Tibial artery (tissue), 4 donors: Measurements from ENCODE around the gene CCDC69.
"Not testable (repeated sequence)": the region's sequence is repeated elsewhere in the genome, so short reads cannot be mapped to it uniquely, and the experiment has no call there.

ENCODE experiments used
- DNase-seq, 2 donors: peaks; one replicate each; pipeline ENCODE4 v3.0.0-alpha.2; 2019
- H3K27ac ChIP-seq, 2 donors: fragments of 200-600 bp; sonication (generic) in 1 of 2; 1 replicate in 1 of 2; 2 replicates in 1 of 2; pipeline ENCODE4 v1.5.1; 2018 to 2019; ENCODE audit warnings: mild to moderate bottlenecking in 1 of 2
- H3K27me3 ChIP-seq, 2 donors: fragments of 200-600 bp; sonication (generic) in 1 of 2; one replicate each; pipeline versions ENCODE4 v1.5.1 to v1.6.0; 2016 to 2019
- H3K36me3 ChIP-seq, 3 donors: fragments of 200-600 bp; sonication (generic) in 2 of 3; one replicate each; pipeline ENCODE4 v1.5.1; 2016 to 2019; ENCODE audit warnings: mild to moderate bottlenecking in 2 of 3
- H3K4me1 ChIP-seq, 4 donors: fragments of 200-600 bp; sonication (generic) in 2 of 4; 1 replicate in 3 of 4; 2 replicates in 1 of 4; pipeline ENCODE4 v1.5.1; 2016 to 2019
- H3K4me3 ChIP-seq, 2 donors: fragments of 200-600 bp; sonication (generic) in 1 of 2; 1 replicate in 1 of 2; 2 replicates in 1 of 2; pipeline ENCODE4 v1.5.1; 2018 to 2019; ENCODE audit warnings: mild to moderate bottlenecking in 2 of 2
- H3K9me3 ChIP-seq, 3 donors: fragments of 200-600 bp; sonication (generic) in 1 of 3; one replicate each; pipeline ENCODE4 v1.5.1; 2016 to 2019
- CTCF ChIP-seq, 2 experiments: fragments of 200-600 bp in 1 of 2; fragments of 450-650 bp in 1 of 2; IDR thresholded peaks; one replicate each; pipeline ENCODE4 v1.5.1; 2017 to 2019; ENCODE audit warnings: antibody characterized with exemption in 2 of 2, mild to moderate bottlenecking in 1 of 2, moderate library complexity in 1 of 2
- intact Hi-C: fragments of 100-400 bp; cut with DNase I; formaldehyde crosslinking; loops from one replicate; pipeline ENCODE4 v1.15.0; 2023; ENCODE audit warnings: low total_unique reads

Gene CCDC69

GRCh38 chr5:151255621-151256286 is 31.9 kb upstream of the CCDC69 start:
- H3K27ac ChIP-seq: no peak overlapping the region
- H3K36me3 ChIP-seq: peaks cover 5 to 11% (median 9%) of the 10 kb centered on the region in 3 donors
- no peaks in the 10 kb centered on the region for H3K27me3 ChIP-seq
- H3K9me3 ChIP-seq: no peaks in the 10 kb centered on the region
- H3K4me3 ChIP-seq: no peak overlapping the region
- DNase-seq: no peak
- intact Hi-C loops: no loop called here
- TF ChIP-seq CTCF (IDR thresholded peaks at IDR 0.05): no peak
- peaks cover 0 to 25% (median 15%) of the 10 kb centered on the region in 4 donors for H3K4me1 ChIP-seq

GRCh38 chr5:151254990-151255389 is 31.1 kb upstream of the CCDC69 start:
- H3K4me1 ChIP-seq: peaks cover 0 to 25% (median 15%) of the 10 kb centered on the region in 4 donors
- DNase-seq, H3K4me3 ChIP-seq, H3K9me3 ChIP-seq, intact Hi-C loops, H3K27ac ChIP-seq, H3K36me3 ChIP-seq, H3K27me3 ChIP-seq: not testable (repeated sequence)

- intact Hi-C loops: no loop called here
Measured at GRCh38 chr5:151254556-151254955, 30.7 kb upstream of the CCDC69 start.

GRCh38 chr5:151253605-151253950 is 29.7 kb upstream of the CCDC69 start:
- intact Hi-C loops: no loop called here
- no peaks in the 10 kb centered on the region for H3K9me3 ChIP-seq
- H3K4me1 ChIP-seq: peaks cover 0 to 25% (median 15%) of the 10 kb centered on the region in 4 donors
- no peaks in the 10 kb centered on the region for H3K36me3 ChIP-seq
- DNase-seq: no peak
- H3K4me3 ChIP-seq: peak overlapping the region; percentile 66 to 87
- peak overlapping the region; percentile 57 to 82 for H3K27ac ChIP-seq
- H3K27me3 ChIP-seq: no peaks in the 10 kb centered on the region
- no peak for TF ChIP-seq CTCF (IDR thresholded peaks at IDR 0.05)

More at GRCh38 chr5:151254556-151254955, 30.7 kb upstream of the CCDC69 start:
- peaks cover 0 to 25% (median 15%) of the 10 kb centered on the region in 4 donors for H3K4me1 ChIP-seq
- peaks cover 0 to 2% (median 0%) of the 10 kb centered on the region in 3 donors for H3K36me3 ChIP-seq
- H3K27me3 ChIP-seq: no peaks in the 10 kb centered on the region
- no peaks in the 10 kb centered on the region for H3K9me3 ChIP-seq
- DNase-seq: no peak
- TF ChIP-seq CTCF (IDR thresholded peaks at IDR 0.05): no peak
- H3K4me3 ChIP-seq: no peak overlapping the region
- H3K27ac ChIP-seq: no peak overlapping the region

GRCh38 chr5:151252762-151253604 is 29.1 kb upstream of the CCDC69 start, which contains the start of gene GM2A:
Gene GM2A, plus strand, starts transcription at chr5:151253185. Its CDS starts 32 bp downstream, at chr5:151253217.
- TF ChIP-seq CTCF (IDR thresholded peaks at IDR 0.05): no peak
- DNase-seq: peak; percentile 99 to 100
- H3K9me3 ChIP-seq: no peaks in the 10 kb centered on the region
- peak within 1 kb of the TSS; percentile 66 to 87 for H3K4me3 ChIP-seq
- no peaks in the 10 kb centered on the region for H3K36me3 ChIP-seq
- no peaks in the 10 kb centered on the region for H3K27me3 ChIP-seq
- intact Hi-C loops: no loop called here
- peaks cover 0 to 25% (median 15%) of the 10 kb centered on the region in 4 donors for H3K4me1 ChIP-seq
- peak within 1 kb of the TSS; percentile 69 to 82 for H3K27ac ChIP-seq

GRCh38 chr5:151251621-151252020 is 27.7 kb upstream of the CCDC69 start:
- H3K4me1 ChIP-seq: peaks cover 0 to 25% (median 15%) of the 10 kb centered on the region in 4 donors
- TF ChIP-seq CTCF (IDR thresholded peaks at IDR 0.05): no peak
- H3K36me3 ChIP-seq: no peaks in the 10 kb centered on the region
- H3K27me3 ChIP-seq: no peaks in the 10 kb centered on the region
- no peak for DNase-seq
- H3K27ac ChIP-seq: no peak overlapping the region
- intact Hi-C loops: no loop called here
- no peak overlapping the region for H3K4me3 ChIP-seq
- H3K9me3 ChIP-seq: no peaks in the 10 kb centered on the region
